Gastroesophageal sphincter (tissue), 4 donors: Measurements from ENCODE around the gene LTBP2. TPM values are rescaled to one million over a fixed set of nuclear protein-coding genes. Genes with fewer than 3 reads are reported as not detected.

Experiments used
- ATAC-seq: fragments of 150-250 bp; one replicate; pipeline ENCODE4 v1.9.1; 2016; ENCODE audit warnings: mild to moderate bottlenecking, moderate library complexity
- H3K27ac ChIP-seq, 4 donors: fragments of 200-600 bp; sonication (generic) in 3 of 4; 1 replicate in 3 of 4; 2 replicates in 1 of 4; pipeline ENCODE4 v1.5.1; 2016 to 2019
- H3K27me3 ChIP-seq: fragments of 200-600 bp; sonication (generic); one replicate; pipeline ENCODE4 v1.5.1; 2019
- H3K36me3 ChIP-seq, 2 donors: fragments of 200-600 bp; sonication (generic); one replicate each; pipeline ENCODE4 v1.5.1; 2019; ENCODE audit warnings: control low read depth in 1 of 2
- H3K4me1 ChIP-seq, 3 donors: fragments of 200-600 bp; sonication (generic); 1 replicate in 2 of 3; 2 replicates in 1 of 3; pipeline ENCODE4 v1.5.1; 2016 to 2019; ENCODE audit warnings: control low read depth in 2 of 3
- H3K4me3 ChIP-seq, 2 donors: fragments of 200-600 bp; sonication (generic); one replicate each; pipeline ENCODE4 v1.5.1; 2019; ENCODE audit warnings: mild to moderate bottlenecking in 1 of 2, moderate library complexity in 1 of 2
- H3K9me3 ChIP-seq, 3 donors: fragments of 200-600 bp; sonication (generic); one replicate each; pipeline ENCODE4 v1.5.1; 2017 to 2019; ENCODE audit warnings: control low read depth in 2 of 3
- CTCF ChIP-seq, 4 experiments: fragments of 200-600 bp in 2 of 4; fragments of 450-650 bp in 2 of 4; sonication (generic) in 1 of 4; IDR thresholded peaks; one replicate each; pipeline ENCODE4 v1.5.1; 2017 to 2019; ENCODE audit warnings: antibody characterized with exemption in 4 of 4, mild to moderate bottlenecking in 2 of 4, moderate library complexity in 2 of 4
- EP300 ChIP-seq: sonication (generic); formaldehyde crosslinking; IDR thresholded peaks from one replicate; pipeline ENCODE4 v1.6.1; 2017; ENCODE audit warnings: antibody characterized with exemption, mild to moderate bottlenecking
- POLR2A ChIP-seq, 2 donors: fragments of 450-650 bp; IDR thresholded peaks; one replicate each; pipeline ENCODE4 v1.6.1; 2017; ENCODE audit warnings: antibody characterized with exemption in 2 of 2, mild to moderate bottlenecking in 2 of 2, moderate library complexity in 1 of 2
- POLR2AphosphoS5 ChIP-seq: sonication (generic); formaldehyde crosslinking; IDR thresholded peaks from one replicate; pipeline ENCODE4 v1.6.1; 2017; ENCODE audit warnings: antibody characterized with exemption
- WGBS, 2 donors: methylation state at CpG; one replicate each; pipeline ENCODE4 v1.1.5; 2018; ENCODE audit warnings: low coverage in 1 of 2; 5-methylcytosine and 5-hydroxymethylcytosine counted together
- total RNA-seq, 4 donors: library from RNA; depleted of rRNA; stranded (reverse); fragments of >200 nt; gene quantifications; one replicate each; pipeline ENCODE4 v1.1.0, GENCODE V29; 2016

LTBP2 gene
- total RNA-seq, 4 donors from 2014 or later, result 45.9 to 158 (median 88.4) TPM

- Histone ChIP-seq H3K4me3 (no peak overlapping the region), H3K36me3 (no peaks in the 10 kb centered on the region), H3K9me3 (no peaks in the 10 kb centered on the region), H3K27me3 (peaks cover 57% of the 10 kb centered on the region), H3K27ac (peak overlapping the region in 3 of 4 donors; percentile 1 to 43 (median 19)), H3K4me1 (peaks cover 0 to 23% (median 7%) of the 10 kb centered on the region in 3 donors)
- whole genome bisulfite sequencing, 2 donors, result 74% methylated on average over 9 of the region's 12 CpGs; no CpG with 5 or more reads in 1 of the 2 donors
- ATAC-seq, result peak; percentile 25
- no peak for TF ChIP-seq EP300
- TF ChIP-seq POLR2A (IDR thresholded peaks at IDR 0.05), result no peak
- TF ChIP-seq CTCF (IDR thresholded peaks at IDR 0.05), result no peak
- TF ChIP-seq POLR2AphosphoS5, result no peak
Measured at GRCh38 chr14:74641601-74642391, 29.8 kb upstream of the LTBP2 start.

- Histone ChIP-seq H3K9me3 (no peaks in the 10 kb centered on the region), H3K27ac (peak overlapping the region in 3 of 4 donors; percentile 46 to 62 (median 53)), H3K27me3 (peaks cover 36% of the 10 kb centered on the region), H3K36me3 (no peaks in the 10 kb centered on the region), H3K4me3 (no peak overlapping the region), H3K4me1 (peaks cover 0 to 23% (median 7%) of the 10 kb centered on the region in 3 donors)
- ATAC-seq, result peak; percentile 83
- 64% methylated on average over 1 of the region's 1 CpG; no CpG with 5 or more reads in 1 of the 2 donors for WGBS, 2 donors
- no peak for TF ChIP-seq POLR2A (IDR thresholded peaks at IDR 0.05)
- peak; percentile 74 for TF ChIP-seq POLR2AphosphoS5
- no peak for TF ChIP-seq CTCF (IDR thresholded peaks at IDR 0.05)
- TF ChIP-seq EP300, result no peak
Measured at GRCh38 chr14:74638966-74639365, 26.9 kb upstream of the LTBP2 start.

- ATAC-seq, result no peak
- peaks cover 0 to 23% (median 7%) of the 10 kb centered on the region in 3 donors for H3K4me1 ChIP-seq
- H3K27me3 ChIP-seq, result peaks cover 34% of the 10 kb centered on the region
- WGBS, 2 donors, result 37% methylated on average over 5 of the region's 7 CpGs; no CpG with 5 or more reads in 1 of the 2 donors
- H3K36me3 ChIP-seq, result no peaks in the 10 kb centered on the region
- TF ChIP-seq EP300, result no peak
- no peak for TF ChIP-seq POLR2AphosphoS5
- no peak for TF ChIP-seq POLR2A (IDR thresholded peaks at IDR 0.05)
- H3K4me3 ChIP-seq, result no peak overlapping the region
- H3K27ac ChIP-seq, result peak overlapping the region in 3 of 4 donors; percentile 34 to 62 (median 53)
- H3K9me3 ChIP-seq, result no peaks in the 10 kb centered on the region
Measured at GRCh38 chr14:74638066-74638465, 26.0 kb upstream of the LTBP2 start.

GRCh38 chr14:74637178-74637550, 25.1 kb upstream of the LTBP2 start:
- no peak overlapping the region for H3K4me3 ChIP-seq
- H3K27ac ChIP-seq, result no peak overlapping the region
- TF ChIP-seq POLR2AphosphoS5, result no peak
- no peak for TF ChIP-seq CTCF (IDR thresholded peaks at IDR 0.05)
- no peak for TF ChIP-seq EP300
- no peak for TF ChIP-seq POLR2A (IDR thresholded peaks at IDR 0.05)
- ATAC-seq, result no peak
- no peaks in the 10 kb centered on the region for H3K36me3 ChIP-seq
- 83% methylated on average over 1 of the region's 3 CpGs; no CpG with 5 or more reads in 1 of the 2 donors for WGBS, 2 donors
- H3K4me1 ChIP-seq, result peaks cover 0 to 23% (median 7%) of the 10 kb centered on the region in 3 donors
- peaks cover 29% of the 10 kb centered on the region for H3K27me3 ChIP-seq
- H3K9me3 ChIP-seq, result no peaks in the 10 kb centered on the region

GRCh38 chr14:74636424-74637177, 24.6 kb upstream of the LTBP2 start:
- H3K27me3 ChIP-seq, result peaks cover 24% of the 10 kb centered on the region
- TF ChIP-seq POLR2A (IDR thresholded peaks at IDR 0.05), result no peak
- TF ChIP-seq CTCF (IDR thresholded peaks at IDR 0.05), result no peak
- no peak for TF ChIP-seq POLR2AphosphoS5
- TF ChIP-seq EP300, result no peak
- H3K4me3 ChIP-seq, result no peak overlapping the region
- peaks cover 0 to 23% (median 7%) of the 10 kb centered on the region in 3 donors for H3K4me1 ChIP-seq
- no peak overlapping the region for H3K27ac ChIP-seq
- no peaks in the 10 kb centered on the region for H3K9me3 ChIP-seq
- WGBS, 2 donors, result 60 to 96% methylated on average over 1 to 5 of the region's 10 CpGs
- H3K36me3 ChIP-seq, result no peaks in the 10 kb centered on the region
- no peak for ATAC-seq
